NCI-H748 treated with DMSO at 0.1 percent for 48 hours (cell line): ENCODE data around the gene HMGCS1.
"Not testable (repeated sequence)": the region's sequence is repeated elsewhere in the genome, so short reads cannot be mapped to it uniquely, and the experiment has no call there.

ENCODE experiments used
- DNase-seq: peaks from one replicate; lab custom pipeline; 2025; lab: John Stamatoyannopoulos, UW

Gene HMGCS1

GRCh38 chr5:43313035-43313853 is at the start of gene HMGCS1:
Gene HMGCS1, minus strand, starts transcription at chr5:43313412. Its CDS starts 14,447 bp downstream, at chr5:43298965.
- peak; percentile 100 for DNase-seq

DNA sequence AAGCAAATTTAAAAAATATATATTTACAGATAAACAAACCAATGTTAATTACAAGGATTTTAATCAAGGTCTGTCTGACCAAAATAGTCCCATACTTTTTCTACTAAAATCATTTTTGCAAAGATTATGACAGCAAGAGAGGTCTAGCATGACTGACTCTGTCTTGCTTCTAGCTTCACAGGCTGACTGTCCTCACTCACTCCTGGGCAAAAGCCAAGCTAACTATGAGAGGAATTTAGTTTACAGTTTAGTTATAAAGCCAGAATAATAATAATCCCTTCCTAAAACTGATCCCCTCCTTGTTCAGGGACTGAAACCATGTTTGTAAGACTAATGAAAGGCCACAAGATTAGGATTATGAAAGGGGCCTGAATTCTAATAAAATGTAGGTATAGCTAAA is 45.5 kb upstream of the HMGCS1 start:
- DNase-seq = no peak

DNA sequence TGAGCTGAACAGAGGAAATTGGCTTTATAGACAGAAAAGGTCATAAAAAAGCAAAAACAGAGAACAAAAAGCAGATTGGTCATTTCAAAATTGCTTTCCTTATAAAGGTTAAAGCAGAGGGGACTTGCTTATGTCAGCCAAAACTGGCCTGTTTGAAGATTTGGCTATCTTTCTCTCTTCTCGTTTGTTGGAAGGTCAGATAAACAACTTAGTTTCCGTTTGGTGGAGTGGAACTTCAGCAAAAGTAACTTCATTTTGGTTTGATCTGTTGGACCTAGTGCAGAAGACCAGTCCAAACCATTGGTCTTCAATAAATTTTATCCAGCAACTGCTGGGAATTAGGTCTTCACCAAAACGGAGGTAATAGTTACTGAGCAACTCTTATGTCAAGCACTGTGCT is 45.1 kb upstream of the HMGCS1 start:
- DNase-seq = no peak

DNA sequence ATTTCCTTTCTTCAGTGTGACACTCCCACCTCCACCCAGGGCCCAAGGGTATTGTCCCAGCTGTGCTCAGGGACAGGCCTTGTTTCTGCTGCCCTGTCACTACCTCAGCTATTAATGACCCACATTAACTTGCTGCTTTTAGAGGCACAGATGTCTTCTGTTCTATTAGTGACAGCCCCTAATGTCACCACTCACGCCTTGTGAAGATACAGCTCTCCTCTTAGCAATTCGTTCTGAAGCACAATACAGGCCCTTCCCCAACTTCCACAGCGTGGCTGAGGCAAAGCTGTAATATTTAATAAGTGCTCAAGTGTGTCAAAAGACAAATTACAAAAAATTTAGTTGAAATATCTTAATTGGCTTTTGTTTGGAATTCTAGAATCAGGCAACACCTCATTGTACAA is 44.7 kb upstream of the HMGCS1 start:
- no peak for DNase-seq

GRCh38 chr5:43357067-43357466 is 43.9 kb upstream of the HMGCS1 start:
- no peak for DNase-seq

DNA sequence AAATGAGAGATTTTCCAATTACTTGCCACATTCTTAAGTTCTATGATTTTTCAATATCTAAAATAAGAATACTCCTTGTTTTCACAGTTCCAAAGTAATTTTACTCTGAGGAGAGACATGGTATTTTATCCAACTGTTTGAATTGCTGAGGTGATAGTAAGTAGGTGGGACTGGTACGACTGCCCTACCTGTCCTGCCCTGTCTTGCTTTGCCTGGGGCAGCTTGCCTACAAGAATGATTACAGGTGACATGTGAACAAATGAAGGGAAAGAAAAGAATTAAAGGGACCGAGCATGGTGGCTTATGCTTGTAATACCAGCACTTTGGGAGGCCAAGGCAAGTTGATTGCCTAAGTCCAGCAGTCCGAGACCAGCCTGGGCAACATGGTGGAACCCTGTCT is 41.6 kb upstream of the HMGCS1 start:
- no peak for DNase-seq

- no peak for DNase-seq
These were observed 40.5 kb upstream of the HMGCS1 start for GRCh38 chr5:43353668-43354067.

- no peak for DNase-seq
These were observed 39.7 kb upstream of the HMGCS1 start for GRCh38 chr5:43352915-43353314.

- DNase-seq = no peak
These were observed 38.9 kb upstream of the HMGCS1 start for GRCh38 chr5:43352131-43352530.

- DNase-seq = no peak
These were observed 35.7 kb upstream of the HMGCS1 start for GRCh38 chr5:43348861-43349363.

GRCh38 chr5:43348207-43348606 is 35.0 kb upstream of the HMGCS1 start:
- DNase-seq = no peak

DNA sequence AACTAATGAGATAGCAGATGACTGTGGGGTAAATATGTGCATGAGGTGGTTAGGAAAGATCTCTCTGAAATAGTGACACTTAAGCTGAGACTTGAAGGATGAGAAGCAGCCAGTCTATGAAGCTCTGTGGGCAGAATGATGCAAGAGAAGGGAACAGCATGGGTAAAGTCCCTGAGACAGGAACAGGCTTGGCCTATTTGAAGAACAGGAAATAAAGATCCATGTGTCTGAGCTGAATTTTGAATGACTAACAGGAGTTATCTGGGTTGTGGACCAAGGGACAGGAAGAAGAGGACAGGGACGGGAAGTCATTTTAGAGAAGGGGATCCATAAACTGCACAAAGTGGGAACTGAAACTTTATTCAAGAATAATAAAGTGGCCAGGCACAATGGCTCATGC is 25.6 kb upstream of the HMGCS1 start:
- no peak for DNase-seq

DNA sequence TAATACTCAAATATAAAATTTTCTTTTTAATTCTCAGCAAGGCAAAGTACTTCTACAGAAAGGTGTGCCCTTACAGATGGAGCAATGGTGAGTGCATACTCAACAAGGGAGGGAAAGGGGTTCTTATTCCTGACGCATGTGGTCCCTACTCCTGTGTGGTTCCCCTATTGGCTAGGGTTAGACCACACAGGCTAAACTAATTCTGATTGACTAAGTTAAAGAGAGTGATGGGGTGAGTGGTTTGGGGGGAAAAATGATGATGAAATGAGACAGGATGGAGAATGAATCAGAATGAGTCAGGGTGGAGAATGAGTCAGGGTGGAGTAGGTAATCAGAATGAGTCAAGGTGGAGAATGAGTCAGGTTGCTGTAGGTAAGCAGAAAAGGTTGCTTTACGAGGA is 22.9 kb upstream of the HMGCS1 start:
- DNase-seq = no peak

- DNase-seq = no peak
These were observed 22.5 kb upstream of the HMGCS1 start for GRCh38 chr5:43335681-43336080.

DNA sequence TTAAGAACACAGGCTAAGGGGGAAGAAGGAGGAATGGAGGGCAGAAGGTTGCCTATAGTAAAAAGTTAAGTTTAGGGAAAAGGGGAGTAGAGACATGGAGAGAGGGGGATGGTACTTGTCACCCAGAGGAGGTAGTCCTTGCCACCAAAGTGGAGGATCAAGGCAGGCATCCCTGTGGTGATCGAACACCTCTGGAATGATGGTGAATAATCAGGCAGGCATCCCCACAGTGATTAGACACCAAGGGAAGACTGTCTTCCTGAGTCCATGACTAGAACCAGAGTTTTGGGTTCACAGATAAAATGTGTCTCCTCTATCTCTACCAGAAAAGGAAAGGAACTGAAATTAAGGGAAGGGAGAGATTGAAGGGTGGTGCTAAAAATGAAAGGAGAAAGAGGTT is 19.2 kb upstream of the HMGCS1 start:
- DNase-seq = no peak

- DNase-seq = not testable (repeated sequence)
These were observed 12.4 kb upstream of the HMGCS1 start for GRCh38 chr5:43325624-43326023.

- DNase-seq = not testable (repeated sequence)
These were observed 10.3 kb upstream of the HMGCS1 start for GRCh38 chr5:43323488-43323887.

DNA sequence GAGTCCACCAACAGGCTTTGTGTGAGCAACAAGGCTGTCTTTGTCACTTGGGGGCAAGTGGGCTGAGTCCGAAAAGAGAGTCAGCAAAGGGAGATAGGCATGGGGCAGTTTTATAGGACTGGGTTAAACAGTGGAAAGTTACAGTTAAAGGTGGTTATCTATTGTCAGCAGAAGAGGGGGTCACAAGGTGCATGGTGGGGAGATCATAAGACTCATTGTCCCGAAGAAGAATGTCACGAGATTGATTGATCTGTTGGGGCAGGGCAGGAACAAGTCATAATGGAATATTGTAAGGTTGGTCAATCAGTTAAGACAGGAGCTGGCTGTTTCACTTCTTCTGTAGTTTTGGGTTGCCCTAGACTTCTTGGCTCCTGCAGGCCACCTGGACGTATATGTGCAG is 7.6 kb upstream of the HMGCS1 start:
- DNase-seq = no peak

DNA sequence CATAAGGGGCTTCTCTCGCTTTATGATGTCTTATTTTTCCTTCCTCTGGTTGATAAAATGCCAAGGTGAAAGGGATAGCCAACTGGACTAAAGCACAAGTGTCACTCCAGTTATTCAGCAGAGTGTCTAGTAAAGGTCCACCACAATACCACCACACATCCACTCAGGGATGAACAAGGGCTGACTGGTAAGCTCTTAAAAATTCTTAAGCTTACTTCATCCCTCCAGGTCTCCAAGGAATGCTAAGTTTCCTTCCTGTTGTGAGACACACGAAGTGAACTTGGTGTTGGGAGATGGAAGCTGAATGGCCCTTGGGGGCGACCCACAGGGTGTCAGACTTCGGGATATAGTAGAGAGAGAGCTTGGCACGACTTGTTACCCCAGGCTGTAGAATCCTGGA is 3.2 kb upstream of the HMGCS1 start:
- DNase-seq = no peak

DNA sequence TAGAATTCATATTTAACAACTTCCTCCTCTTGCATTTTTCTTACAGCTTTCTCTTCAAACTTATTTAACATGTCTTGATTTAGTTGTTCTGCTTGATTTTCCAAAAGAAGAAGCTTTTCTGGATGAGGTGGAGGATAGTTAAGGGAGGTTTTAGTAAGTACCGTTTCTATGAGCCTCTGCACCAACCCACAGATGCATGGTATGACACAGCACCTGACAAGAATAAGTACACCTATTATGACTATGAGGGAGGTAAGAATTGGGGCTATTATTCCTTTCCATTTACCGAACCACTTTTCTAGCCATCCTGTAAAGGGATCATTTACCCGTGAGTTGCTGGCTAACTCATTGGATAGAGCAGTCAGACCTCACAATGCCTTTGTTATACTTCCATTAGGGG is 2.5 kb upstream of the HMGCS1 start:
- DNase-seq = no peak

- DNase-seq = no peak
These were observed 2.1 kb upstream of the HMGCS1 start for GRCh38 chr5:43315263-43315662.

GRCh38 chr5:43314724-43315123 is 1.5 kb upstream of the HMGCS1 start:
- DNase-seq = no peak

GRCh38 chr5:43313854-43314457 is 744 bp upstream of the HMGCS1 start:
- peak; percentile 96 for DNase-seq

DNA sequence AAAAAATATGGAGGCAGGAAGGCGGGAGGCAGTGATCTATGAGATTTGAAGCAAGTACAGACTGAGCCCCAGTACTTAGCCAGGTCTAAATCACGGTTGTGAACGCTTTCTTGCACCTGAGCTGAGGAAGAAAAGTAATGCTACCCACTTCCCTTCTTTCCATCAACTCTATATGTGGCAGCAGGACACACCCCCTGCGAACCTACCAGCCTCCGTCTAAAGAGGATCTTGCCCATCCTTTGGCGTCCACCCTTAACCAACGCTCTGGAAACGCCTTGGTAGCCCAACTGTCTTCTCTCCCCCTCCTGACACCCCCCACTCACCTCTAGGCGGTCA is 545 bp downstream of the HMGCS1 start:
- peak; percentile 84 for DNase-seq
